Right lung (tissue), 5 donors: ENCODE data around the gene PGC. TPM values are rescaled to one million over a fixed set of nuclear protein-coding genes. Genes with fewer than 3 reads are reported as not detected.

ENCODE experiments used
- DNase-seq, 2 donors: peaks; one replicate each; pipeline ENCODE4 v3.0.0-alpha.2; 2013
- polyA plus RNA-seq, 5 donors: library from polyadenylated mRNA; unstranded; fragments of 120-200 nt; gene quantifications; one replicate each; pipeline versions ENCODE4 v1.2.1 to v1.2.3, GENCODE V29; 2013; ENCODE audit warnings: inconsistent platforms in 1 of 5, low replicate concordance in 1 of 5; ENCODE audit not compliant: insufficient read length in 5 of 5, insufficient read depth in 1 of 5

PGC gene
- polyA plus RNA-seq, 5 donors = 5.4 to 10.5 (median 6.6) TPM

DNA sequence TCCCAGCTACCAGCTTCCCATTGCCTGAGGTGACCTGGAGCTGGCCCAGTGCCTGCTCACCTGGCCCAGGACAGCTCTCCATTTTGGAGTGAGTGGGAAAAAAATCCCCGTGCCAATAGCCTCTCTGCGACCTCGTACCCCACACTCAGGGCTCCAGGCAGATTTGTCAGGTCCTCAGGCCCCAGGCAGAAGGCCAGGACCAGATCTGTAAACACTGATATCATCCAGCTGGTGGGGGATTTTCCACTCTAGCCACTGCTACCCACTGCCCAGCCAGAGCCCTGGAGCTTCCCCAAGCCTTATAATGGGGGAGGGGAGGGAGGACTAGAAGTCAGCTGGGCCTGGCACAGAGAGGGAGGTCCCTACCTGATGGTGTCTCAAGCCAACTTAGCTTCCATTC lies 1.3 kb upstream of the PGC start:
- DNase-seq = no peak

DNA sequence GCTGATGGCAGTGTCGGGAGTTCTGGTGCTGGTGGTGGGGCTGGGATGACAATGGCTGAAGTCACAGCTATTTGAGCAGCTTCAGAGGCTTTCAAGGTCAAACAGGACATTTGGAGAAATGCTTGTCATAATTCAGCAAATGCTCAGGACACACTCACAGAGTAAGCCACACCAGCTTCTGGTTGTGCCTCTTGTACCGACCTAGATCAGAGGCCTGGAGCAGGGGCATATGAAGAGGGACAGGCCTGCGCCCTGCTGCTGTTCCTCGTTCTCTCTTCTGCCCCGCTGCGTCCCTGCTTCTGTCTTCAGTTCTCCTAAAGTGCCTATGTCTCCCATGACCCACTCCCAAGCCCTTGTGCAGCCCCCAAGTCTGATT lies 893 bp upstream of the PGC start:
- no peak for DNase-seq

DNA sequence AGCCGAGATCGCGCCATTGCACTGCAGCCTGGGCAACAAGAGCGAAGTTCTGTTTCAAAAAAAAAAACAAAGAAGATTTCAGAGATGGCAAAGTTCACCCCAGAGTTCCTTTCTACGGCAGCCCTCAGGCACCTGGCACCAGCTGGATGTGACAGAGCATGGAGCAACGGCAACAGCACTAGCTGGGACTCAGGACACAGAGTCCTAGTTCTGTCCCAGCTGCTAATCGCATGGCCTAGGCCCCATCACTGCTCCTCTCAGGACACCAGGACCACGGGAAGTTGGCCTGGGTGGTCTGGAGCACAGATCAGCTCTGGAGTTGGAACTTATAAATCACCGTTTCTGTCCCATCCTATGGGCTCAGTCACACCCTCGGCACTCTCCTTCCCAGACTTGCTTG lies 1.1 kb downstream of the PGC start:
- DNase-seq = no peak

DNA sequence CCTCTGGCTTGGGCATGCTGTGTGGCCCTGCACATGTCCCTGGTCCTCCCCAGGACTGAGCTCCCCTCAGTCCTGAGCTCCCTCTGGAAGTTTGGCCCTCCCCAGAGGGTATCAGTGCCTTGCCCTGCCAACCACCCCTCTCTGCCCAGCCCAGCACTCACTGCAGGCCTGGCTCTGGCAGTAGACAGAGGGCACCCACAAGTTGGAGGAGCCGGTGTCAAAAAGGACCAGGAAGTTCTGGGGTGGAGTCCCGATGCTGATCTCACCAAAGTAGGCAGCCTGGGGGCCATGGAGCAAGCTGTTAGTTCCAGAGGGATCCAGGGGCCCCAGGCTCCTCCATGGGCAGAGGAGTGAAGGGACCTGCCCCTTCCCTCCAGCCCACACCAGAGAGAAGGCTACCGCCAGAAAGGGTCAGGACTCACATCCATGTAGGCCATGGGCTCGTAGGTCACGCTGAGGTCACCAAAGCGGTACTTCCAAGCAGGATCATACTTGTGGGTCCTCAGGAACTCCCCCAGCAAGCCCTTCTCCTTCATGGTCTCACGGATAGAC lies 2.9 kb downstream of the PGC start:
- DNase-seq = no peak

DNA sequence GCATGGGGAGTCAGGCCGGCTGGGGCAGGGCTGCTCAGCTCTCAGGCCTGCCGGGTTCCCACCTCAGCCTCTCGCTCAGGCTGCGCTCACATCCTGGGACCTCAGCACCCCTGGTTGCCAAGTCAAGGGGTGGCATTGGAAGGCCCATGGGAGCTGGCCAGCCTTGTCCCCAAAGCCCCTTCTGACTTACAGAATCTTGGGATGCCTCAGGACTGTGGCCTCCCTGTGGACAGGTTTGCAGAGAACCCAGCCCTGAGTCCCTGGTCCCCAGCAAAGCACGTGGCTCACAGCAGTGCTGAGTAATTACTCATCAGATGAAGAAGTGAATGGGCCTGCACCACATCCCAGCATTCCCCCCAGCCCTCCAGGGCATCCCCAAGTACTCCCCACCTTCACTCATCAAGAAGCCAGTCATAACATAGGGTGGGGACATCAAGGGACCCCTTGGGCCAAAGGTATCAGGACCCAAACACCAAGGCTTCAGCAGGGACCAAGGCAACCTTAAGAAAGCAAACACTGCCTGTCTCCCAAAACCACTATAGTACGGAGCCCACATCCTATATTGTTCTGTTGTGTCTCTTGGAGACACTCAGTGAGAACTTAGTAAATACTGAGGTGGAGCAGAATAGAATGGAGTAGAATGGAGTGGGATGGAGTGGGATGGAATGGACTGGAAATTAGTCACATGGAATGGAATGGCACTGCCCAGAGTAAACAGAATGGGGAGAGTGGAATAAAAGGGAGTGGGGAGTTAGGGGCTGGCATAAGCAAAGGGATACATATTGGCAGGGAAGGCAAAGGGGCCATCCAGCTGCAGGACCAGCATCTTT lies 3.6 kb downstream of the PGC start:
- DNase-seq = no peak

DNA sequence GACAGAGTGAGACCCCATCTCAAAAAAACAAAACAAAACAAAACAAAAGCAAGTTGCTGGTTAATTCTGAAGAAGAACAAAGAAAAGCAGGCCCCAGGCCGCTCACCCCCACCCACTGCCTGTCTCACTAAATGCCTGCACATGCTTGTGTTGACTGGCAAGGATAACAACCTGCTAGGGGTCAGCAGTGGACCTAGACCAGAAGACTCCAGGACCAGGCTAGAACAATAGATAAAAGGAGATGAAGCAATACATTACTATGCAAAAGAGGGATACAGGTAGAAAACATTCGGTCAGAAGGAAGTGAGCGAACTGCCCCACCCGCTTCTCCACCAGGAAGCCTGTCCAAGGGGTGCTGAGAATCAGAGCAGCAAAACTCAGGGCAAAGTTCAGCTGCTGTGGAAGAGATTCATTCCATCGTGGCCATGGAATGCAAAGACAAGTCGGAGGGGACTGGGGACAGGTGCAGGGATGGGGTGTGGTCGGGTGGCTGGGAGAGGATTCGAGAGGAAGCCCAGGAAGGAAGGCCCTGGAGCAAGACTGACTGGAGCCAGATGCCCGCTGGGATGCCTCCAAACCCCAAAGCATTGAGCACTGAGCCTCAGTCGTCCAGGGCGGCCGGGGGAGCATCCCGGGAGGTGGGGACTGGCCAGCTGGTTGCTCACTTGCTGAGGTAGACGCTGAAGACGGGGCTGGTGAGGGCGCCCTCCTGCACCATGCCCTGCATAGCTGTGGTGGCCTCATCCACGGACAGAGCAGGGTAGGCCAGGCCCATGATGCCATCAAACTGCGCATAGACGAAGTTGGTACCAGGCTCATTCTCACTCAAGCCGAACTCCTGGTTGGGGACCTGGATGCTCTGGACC lies 5.3 kb downstream of the PGC start:
- no peak for DNase-seq

DNA sequence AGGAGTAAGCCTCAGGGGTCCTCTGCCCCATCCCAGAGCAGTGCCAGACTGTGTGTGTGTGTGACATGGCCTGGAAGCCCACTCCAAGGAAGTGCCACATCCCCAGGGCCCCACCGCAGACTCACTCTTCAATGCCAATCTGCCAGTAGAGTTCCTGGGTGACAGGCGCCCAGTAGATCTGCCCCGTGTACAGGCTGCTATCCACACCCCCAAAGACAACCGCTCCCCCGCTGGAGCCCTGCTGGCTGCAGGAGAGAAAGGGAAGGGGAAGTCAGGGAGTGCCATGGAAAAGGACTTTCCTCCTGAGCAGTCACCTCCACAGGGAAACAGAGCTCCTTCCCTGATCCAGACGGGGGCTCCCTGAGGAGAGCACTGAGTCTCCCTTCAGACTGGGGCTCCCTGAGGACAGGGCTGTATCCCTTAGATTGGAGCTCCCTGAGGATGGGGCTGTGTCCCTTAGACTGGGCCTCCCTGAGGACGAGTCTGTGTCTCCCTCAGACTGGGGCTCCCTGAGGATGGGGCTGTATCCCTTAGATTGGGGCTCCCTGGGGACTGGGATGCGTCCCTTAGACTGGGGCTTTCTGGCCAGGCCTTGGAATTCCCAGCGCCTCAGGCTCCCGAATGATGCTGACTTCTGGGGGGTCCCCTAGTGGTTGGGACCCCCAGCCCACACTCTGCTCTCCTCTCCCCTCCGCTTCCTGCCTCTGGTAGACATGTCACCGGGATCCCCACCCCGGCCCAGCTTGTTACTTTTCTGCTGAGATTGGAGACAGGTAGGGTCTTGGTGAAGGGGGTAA lies 6.6 kb downstream of the PGC start:
- DNase-seq = no peak

DNA sequence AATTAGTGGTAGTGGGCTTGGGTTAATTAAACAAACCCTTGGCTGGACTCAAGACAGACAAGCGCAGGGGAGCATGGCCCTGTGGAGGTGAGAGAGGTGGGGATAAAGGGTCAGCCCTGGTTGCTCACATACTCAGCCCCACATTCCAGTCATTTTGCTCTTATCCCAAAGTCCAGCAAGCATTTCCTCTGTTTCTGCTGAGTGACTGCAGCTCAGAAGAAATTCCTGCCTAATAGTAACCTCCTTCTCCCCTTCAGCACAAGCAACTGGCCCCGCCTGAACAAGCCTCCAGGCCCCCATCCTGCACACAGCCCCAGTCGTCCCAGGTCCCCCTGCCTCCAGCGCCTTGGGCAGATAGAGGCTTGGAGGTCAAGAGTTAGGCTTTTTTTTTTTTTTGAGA lies 8.2 kb downstream of the PGC start:
- DNase-seq = no peak

DNA sequence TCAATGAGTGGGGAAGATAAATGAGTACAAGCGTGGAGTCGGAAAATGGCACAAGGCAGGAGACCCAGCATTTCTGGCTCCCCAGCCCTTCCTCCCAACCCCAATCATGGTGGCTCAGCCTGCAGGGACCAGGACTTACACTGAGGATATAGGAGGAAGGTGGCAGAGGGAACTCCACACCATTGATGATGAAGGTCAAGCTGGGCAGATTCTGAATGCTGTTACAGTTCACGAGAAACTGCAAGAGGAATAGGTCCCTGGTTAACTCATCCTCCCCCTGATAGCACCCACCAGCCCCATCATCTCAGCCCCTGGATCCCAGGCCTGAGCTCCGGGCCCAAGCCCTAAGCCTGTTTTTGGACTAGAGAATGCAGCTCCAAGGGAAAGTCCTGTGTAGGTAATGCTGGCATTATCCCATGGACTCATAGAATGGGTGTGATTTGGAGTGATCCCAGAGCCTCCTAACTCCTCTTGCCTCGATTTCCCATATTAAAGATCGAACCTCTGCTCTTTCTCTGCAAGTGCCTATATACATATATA lies 9.5 kb downstream of the PGC start:
- no peak for DNase-seq

DNA sequence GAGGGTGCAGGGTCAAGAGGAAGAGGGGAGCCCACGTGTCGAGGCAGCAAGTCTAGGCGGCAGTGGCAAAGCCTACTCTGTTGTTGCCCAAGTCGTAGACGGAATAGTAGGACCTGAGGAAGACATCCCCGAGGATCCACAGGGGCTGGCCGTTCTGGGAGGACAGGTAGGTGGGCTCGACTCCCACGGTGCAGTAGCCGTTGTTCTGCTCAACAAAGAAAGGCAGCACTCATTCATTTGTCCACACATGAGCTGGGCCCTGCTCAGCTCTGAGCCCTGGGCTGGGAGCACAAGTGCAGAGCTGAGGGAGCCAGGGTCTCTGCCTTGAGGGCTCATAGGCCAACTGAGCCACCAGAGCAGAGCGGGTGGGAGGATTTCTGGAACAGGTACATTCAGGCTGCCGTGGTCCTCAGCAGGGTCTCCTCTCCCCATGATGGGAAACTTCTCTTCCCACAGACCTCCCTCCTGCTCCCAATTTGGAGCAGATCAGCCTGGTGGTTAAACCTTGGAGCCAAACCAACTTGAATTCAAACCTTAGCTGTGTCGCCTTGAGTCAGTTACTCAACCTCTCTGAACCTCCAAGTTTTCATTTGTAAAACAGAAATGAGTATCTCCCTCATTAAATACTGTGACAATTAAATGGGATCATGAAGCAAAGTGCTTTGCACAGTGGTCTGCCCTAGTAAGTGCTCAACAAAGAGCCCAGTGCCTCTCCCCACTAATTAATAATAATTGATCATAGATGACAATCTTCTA lies 10.2 kb downstream of the PGC start:
- no peak for DNase-seq

DNA sequence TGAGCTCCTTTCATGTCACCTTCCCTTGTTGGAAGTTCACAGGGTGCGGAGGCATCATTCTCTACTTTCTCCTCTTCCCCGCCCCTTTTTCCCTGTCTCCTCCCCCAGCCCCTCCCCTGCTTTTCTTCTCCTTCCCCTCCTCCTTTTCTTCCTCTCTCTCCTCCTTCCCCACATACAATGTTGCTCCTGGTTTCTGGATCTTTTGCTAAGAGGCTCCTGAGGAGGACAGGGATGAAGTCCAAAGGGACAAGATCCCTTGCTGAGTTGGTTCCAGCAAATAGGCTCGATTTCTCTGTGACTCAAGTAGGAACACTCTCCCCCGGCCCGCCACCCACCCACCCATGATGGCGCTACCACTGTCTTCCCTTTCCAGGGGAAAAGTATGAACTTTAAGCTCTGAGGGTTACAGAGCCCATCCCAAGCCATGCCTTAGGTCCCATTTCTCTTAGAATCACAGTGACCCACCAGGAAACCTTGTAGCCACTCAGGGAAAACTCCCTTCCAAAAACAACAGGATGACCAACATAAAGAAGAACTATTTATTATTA lies 10.9 kb downstream of the PGC start:
- no peak for DNase-seq

DNA sequence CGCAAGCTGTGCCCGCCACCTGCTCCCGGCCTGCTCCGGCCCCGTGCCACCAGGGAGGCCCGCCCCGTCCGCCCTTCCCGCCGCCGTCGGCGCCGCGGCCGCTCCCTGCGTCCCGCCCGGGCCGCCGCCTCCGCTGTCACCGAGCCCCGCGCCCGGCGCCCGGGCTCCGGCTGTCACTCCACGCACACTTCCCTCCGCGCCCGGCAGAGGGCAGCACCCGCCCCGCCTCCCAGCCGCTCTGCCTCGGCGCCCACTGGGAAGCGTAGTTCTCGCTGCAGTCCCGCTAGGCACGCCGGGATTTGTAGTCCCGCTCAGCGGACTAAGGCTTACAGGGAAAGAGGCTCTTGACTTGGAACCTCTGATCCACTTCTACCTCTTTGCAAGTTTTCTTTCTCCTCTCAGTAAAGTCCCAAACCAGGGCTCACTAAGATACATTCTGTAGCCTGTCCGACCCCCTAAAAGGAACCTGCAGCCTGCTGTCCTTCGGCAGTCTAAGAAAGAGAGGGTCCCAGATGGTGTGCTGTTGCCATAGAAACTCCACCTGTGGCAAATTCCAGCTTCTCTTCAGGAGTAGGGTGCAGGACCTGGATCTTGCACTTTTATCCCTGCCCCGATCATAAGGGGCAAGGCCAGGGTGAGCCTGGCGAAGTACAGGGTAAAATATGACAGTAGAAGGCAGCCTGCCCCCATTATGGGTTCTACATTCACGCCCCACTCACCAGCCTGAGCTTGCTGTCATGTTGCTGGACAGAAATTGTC lies 11.6 kb downstream of the PGC start, which contains the start of gene TFEB:
Gene TFEB (minus strand): TSS at position 182 of the 759 bp plus-strand sequence. CDS start 44,395 bp downstream, outside the sequence.
- peak; percentile 87 to 88 for DNase-seq

DNA sequence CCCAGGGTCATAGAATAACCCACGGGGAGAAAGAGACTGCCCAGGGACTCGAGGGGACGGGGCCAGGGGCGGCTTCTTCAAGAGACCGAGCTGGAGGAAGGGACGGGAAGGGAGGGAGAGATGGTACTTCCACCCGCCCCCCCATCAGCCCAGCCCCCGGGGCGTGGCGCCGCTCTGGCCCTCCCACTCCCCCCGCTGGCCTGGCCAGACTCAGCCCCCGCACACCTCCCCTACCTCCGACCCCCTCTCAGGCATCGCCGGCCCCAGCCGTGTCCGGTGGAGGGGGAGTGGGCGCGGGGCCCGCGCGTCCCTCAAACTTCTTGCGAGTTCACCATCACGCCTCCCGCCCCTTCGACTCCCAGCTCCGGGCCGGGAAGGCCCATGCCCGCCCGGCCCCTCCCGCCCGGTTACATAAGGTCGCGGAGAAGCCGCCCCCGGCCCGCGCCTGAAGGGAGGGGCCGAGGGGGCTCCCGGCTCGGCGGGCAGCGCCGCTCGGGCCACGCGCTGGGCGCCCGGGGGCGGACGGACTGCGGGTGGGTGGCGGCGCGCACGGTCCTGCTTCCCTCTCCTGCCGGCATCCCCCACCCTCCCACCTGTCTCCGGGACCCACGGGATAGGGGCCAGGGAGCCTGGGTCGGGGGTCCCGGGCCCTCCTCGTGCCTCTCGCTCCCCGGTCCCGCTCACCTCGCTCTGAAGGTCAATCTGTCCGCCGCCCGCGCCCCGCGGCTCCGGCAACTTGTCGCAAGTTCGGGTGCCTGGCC lies 12.4 kb downstream of the PGC start:
- DNase-seq = peak; percentile 64 to 82

DNA sequence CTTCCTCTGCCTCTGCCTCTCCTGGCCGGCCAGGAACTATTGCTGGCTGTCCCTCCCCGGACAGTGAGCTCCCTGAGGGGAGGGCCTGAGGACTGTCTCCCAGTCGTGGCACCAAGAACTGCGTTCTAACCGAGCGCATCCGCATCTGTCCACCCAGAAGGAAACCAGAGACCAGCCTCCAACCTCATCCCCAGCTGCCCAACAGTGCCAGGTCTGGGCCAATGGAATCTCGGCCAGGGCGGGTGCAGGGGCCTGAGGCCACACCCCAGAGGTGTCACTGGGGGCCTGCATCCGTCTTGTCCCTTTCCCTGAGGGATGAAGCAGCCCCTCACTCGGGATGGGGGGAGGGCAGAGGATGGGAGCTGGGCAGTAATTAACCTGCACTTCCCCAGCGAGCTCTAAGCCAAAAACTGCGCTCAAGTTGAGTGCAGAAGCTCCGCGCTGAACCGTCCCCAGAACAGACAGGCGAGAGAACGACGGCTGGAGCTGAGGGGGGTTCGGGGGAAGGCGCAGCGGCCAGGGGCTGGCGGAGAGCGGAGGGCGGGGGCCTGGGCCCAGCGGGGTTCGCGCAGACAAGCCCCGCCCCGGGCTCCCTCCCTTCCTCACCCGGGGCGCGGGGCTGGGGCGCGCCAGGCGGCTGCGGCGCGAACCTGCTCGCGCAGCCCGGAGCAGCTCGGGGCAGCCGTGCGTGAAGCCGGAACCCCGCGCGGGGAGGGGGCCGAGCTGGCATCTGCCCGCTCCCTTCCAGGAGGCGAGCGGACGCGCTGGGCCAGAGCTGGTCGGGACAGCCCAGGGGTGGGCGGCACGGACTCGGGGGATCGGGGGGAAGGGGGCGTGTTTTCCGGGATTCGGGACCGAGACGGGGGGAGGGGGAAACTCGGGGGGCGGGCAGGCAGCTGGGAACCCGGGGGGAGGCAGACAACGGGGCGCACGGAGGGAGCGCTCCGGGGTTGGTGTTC lies 13.2 kb downstream of the PGC start:
- DNase-seq = peak; percentile 65 to 75

DNA sequence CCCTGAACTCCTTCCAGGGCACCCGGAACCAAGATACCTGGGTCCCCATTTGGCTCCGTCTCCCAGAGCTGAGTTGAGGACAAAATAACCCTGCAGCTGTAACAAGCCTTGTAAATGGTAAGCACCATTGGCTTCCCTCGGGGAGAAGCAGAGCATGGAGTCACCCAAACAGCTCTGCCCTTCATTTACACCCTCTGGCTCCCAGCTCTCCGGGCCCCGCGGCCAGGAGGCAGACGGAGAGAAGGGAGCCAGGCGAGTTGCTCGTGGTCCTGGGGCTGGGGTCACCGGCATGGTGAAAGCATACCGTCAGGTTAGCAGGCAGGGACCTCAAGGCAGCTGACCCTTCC lies 13.9 kb downstream of the PGC start:
- DNase-seq = no peak

DNA sequence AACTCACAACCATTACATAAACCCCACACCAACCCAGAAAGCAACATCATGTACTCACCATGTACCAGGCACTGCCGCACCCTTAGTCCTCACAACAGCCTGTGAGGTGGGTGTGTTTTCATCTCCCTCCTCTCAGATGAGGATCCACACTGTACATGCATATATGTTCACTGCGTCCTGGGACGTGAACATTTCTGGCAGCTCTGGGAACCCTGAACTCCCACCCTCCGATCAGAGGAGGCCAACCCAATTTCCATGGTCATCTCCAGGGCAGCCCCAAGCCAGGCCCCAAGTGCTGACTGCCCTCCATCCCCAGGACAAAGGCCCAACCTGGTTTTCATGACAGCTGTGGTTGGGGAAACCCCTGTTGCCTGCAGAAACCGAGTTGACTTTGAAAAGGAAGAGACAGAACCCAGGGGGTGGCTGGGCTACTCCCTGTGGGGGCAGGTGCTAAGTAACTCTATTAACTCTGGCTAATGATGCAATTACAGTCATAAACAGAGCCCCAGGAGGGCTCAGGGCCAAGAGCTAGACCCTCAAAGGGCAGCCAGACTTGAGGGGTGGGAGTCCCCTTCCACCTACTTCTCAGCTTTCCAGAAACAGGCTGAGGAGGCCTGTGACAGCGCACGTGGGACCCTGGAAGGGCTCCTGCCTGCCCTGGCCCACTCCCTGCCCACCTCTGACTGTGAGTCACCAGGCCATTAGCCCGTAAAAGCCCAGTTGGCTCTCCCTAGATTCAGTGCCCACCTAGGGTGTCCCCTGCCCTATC lies 14.4 kb downstream of the PGC start:
- DNase-seq = no peak

DNA sequence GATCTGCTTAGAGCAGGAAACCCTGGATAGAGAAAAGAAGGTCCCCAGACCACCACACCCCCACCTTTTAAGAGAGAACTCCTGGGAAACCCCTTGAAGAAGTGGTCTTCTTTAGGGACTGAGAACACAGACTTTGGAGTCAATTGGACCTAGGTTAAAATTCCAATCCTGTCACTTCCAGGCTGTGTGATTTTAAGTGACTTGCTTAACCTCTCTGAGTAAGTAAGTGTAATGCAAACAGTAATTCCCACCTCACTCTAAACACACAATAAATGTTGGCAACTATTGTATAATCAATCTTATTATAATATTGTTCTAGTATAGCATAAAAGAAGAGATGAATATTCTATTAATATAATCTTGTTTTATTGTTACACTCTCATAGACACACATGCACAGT lies 15.0 kb downstream of the PGC start:
- no peak for DNase-seq
